ENCODE measurements around the gene C12orf57. TPM values are rescaled to one million over a fixed set of nuclear protein-coding genes. Genes with fewer than 3 reads are reported as not detected.

Gene C12orf57
- total and polyA plus RNA-seq, 2 of the 8 experiments (the other 6 are each of a cell fraction or from before 2014, with no cell fraction given), result 174 to 993 TPM

DNA sequence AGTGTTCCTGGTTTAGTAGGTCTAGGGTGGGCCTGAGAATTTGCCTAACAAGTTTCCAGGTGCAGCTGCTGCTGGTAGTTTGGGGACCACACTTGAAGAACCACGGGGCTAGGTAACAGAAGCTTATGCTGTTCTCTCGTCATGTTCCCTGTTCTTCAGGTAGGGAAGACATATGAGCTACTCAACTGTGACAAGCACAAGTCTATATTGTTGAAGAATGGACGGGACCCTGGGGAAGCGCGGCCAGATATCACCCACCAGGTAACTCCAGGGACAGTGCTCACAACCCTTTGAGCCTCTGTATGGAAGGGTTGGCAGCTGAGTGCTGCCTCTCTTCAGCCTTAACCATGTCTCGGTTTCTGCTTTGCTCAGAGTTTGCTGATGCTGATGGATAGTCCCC, 30.4 kb downstream of the C12orf57 start:
- Histone ChIP-seq H3K9me3 (ENCODE audit: insufficient read depth in 2 of 2, low read depth in 1 of 2, low read length in 1 of 2) (no peaks in the 10 kb centered on the region), H3K23ac (ENCODE audit: insufficient read length) (no peak overlapping the region), H3K27me3 (replicated peaks in 1 of 4; ENCODE audit: control insufficient read depth in 3 of 4, extremely low read depth in 1 of 4, insufficient read depth in 3 of 4, low read length in 3 of 4) (no peaks in the 10 kb centered on the region), H2BK5ac (ENCODE audit: low read depth, low read length) (no peak overlapping the region), H2BK15ac (ENCODE audit: low read length) (no peak overlapping the region), H4K91ac (replicated peaks; ENCODE audit: insufficient read length, low read length) (no peak overlapping the region), H3K4me1 (replicated peaks in 1 of 4; ENCODE audit: control insufficient read depth in 3 of 4, insufficient read depth in 4 of 4, low read length in 3 of 4) (peaks cover 0 to 5% (median 1%) of the 10 kb centered on the region in 4 experiments; a peak in 3 of 7 replicates), H3K79me2 (ENCODE audit: control insufficient read depth in 1 of 2, insufficient read depth in 2 of 2, low read length in 2 of 2) (peaks cover 10 to 33% of the 10 kb centered on the region in 2 experiments), H3K4me2 (ENCODE audit: insufficient read depth in 1 of 2, low read depth in 2 of 2, low read length in 2 of 2) (no peak overlapping the region), H2BK120ac (replicated peaks; ENCODE audit: low read depth, low read length) (no peak overlapping the region), H3K18ac (ENCODE audit: extremely low read depth, low read length) (no peak overlapping the region), H2BK12ac (ENCODE audit: low read depth, low read length) (no peak overlapping the region), H4K20me1 (replicated peaks in 1 of 2; ENCODE audit: control insufficient read depth in 1 of 2, insufficient read depth in 2 of 2, low read length in 2 of 2) (peaks cover 5 to 6% of the 10 kb centered on the region in 2 experiments), H4K5ac (ENCODE audit: insufficient read length, low read depth, low read length) (no peak overlapping the region), H4K8ac (ENCODE audit: extremely low read depth, insufficient read depth, low read length) (no peak overlapping the region), H3K9ac (replicated peaks in 1 of 4; ENCODE audit: extremely low read depth in 1 of 4, low read depth in 3 of 4, low read length in 3 of 4) (no peak overlapping the region), H3K36me3 (ENCODE audit: control insufficient read depth in 2 of 4, insufficient read depth in 4 of 4, low read length in 3 of 4) (peaks cover 22 to 50% (median 41%) of the 10 kb centered on the region in 4 experiments), H2AFZ (ENCODE audit: low read length) (no peak overlapping the region), H3K4ac (replicated peaks; ENCODE audit: insufficient read length, low read depth, low read length) (no peak overlapping the region), H3K23me2 (ENCODE audit: low read depth, low read length) (peaks cover 4% of the 10 kb centered on the region), H3K79me1 (ENCODE audit: low read depth, low read length) (peaks cover 6% of the 10 kb centered on the region; the same call in 1 of the 2 replicates), H2BK20ac (ENCODE audit: low read length) (no peak overlapping the region), H3K56ac (replicated peaks; ENCODE audit: insufficient read length, low read depth, low read length) (no peak overlapping the region), H3K27ac (ENCODE audit: low read depth, low read length) (no peak overlapping the region), H3K14ac (ENCODE audit: insufficient read length) (no peak overlapping the region), H2AK5ac (ENCODE audit: low read depth, low read length) (no peak overlapping the region), H3K4me3 (ENCODE audit: extremely low read depth in 1 of 4, insufficient read depth in 2 of 4, low read depth in 3 of 4, low read length in 4 of 4) (no peak overlapping the region)
- CTCF ChIA-PET (ENCODE audit: partially characterized antibody), result interaction anchor here (1.1 to 3.6 kb wide), 3 partner anchors 11 to 43 kb away, joined by 3 to 25 read pairs (median 5); no protein-coding TSS in a partner anchor
- 94% methylated on average over 6 of the region's 6 CpGs; no CpG with 5 or more reads in 1 of the 2 experiments for WGBS, 2 experiments (ENCODE audit: extremely low coverage in 1 of 2, insufficient coverage in 1 of 2, insufficient read length in 1 of 2, insufficient replicate concordance in 2 of 2, low coverage in 1 of 2, low lambda C conversion rate in 2 of 2, missing lambda C conversion rate in 1 of 2)
- no peak for FAIRE-seq
- DNase-seq (ENCODE audit: low read depth in 1 of 2, low spot score in 2 of 2), result no peak
- POLR2A ChIA-PET (ENCODE audit: partially characterized antibody), result interaction anchor here (0.9 to 30.5 kb wide), 15 partner anchors 8 to 135 kb away, joined by 3 to 1596 read pairs (median 4); partner anchors contain the start of genes ATN1, C12orf57, C1RL and LPCAT3
- TF ChIP-seq TEAD4 (IDR thresholded peaks at IDR 0.05; ENCODE audit: low read depth, low read length), result no peak
- TF ChIP-seq POLR2AphosphoS5 (IDR thresholded peaks at IDR 0.05; ENCODE audit: low read depth, low read length), result no peak
- no peak for TF ChIP-seq EZH2 (IDR thresholded peaks at IDR 0.05; ENCODE audit: low read depth, low read length, severe bottlenecking)
- no peak for TF ChIP-seq SP2 (IDR thresholded peaks at IDR 0.05; ENCODE audit: low read length)
- TF ChIP-seq CTBP2 (IDR thresholded peaks at IDR 0.05; ENCODE audit: borderline replicate concordance, insufficient read depth, insufficient read length, low read length), result no peak
- TF ChIP-seq PHF8 (conservative IDR thresholded peaks at IDR 0.05; ENCODE audit: low read depth, low read length), result no peak
- no peak for TF ChIP-seq RAD21 (IDR thresholded peaks at IDR 0.05 in 1 of 2, conservative IDR thresholded peaks at IDR 0.05 in 1 of 2; ENCODE audit: low read depth in 2 of 2, low read length in 2 of 2)
- no peak for TF ChIP-seq EGR1 (IDR thresholded peaks at IDR 0.05; ENCODE audit: borderline replicate concordance, low read depth, low read length)
- TF ChIP-seq RBBP5 (IDR thresholded peaks at IDR 0.05; ENCODE audit: borderline replicate concordance, low read depth, low read length), result no peak
- no peak for TF ChIP-seq KDM4A (IDR thresholded peaks at IDR 0.05; ENCODE audit: low read depth, low read length, severe bottlenecking)
- TF ChIP-seq NRF1 (IDR thresholded peaks at IDR 0.05; ENCODE audit: low read depth, low read length), result no peak
- no peak for TF ChIP-seq MAFK (IDR thresholded peaks at IDR 0.05; ENCODE audit: low read depth, low read length)
- TF ChIP-seq TAF7 (optimal IDR thresholded peaks at IDR 0.05; ENCODE audit: borderline replicate concordance, low read depth, low read length), result no peak
- TF ChIP-seq SP4 (IDR thresholded peaks at IDR 0.05; ENCODE audit: low read length), result no peak

Data from H1 (cell line).